Keratinocyte (primary cell): ENCODE data around the gene CLPSL2.

ENCODE experiments used
- CTCF ChIP-seq, 3 experiments: IDR thresholded peaks in 1 of 3; conservative IDR thresholded peaks in 1 of 3; optimal IDR thresholded peaks in 1 of 3; 2 replicates in 2 of 3; 3 replicates in 1 of 3; pipeline versions ENCODE3 to v1.5.1; 2011; ENCODE audit warnings: low read length in 3 of 3, mild to moderate bottlenecking in 3 of 3, moderate library complexity in 2 of 3, control low read depth in 1 of 3, inconsistent platforms in 1 of 3; ENCODE audit not compliant: insufficient read depth in 2 of 3; ENCODE audit errors: extremely low read depth in 1 of 3
- EZH2 ChIP-seq: IDR thresholded peaks from one replicate; pipeline ENCODE4 v1.6.1; 2012; ENCODE audit warnings: inconsistent platforms, mild to moderate bottlenecking, low read length, moderate library complexity

- TF ChIP-seq CTCF (optimal IDR thresholded peaks at IDR 0.05 in 1 of 3, IDR thresholded peaks at IDR 0.05 in 1 of 3, conservative IDR thresholded peaks at IDR 0.05 in 1 of 3; ENCODE audit: extremely low read depth in 1 of 3, insufficient read depth in 2 of 3, low read length in 3 of 3) (no peak), EZH2 (no peak)
These were observed 48.3 kb downstream of the CLPSL2 start for GRCh38 chr6:35824552-35825192.
